ENCODE results near the gene CBLN1.

The CBLN1 gene

GRCh38 chr16:49278944-49279725 lies 2.5 kb downstream of the CBLN1 start:
- Histone ChIP-seq H3K4me3 (ENCODE audit: severe bottlenecking) (no peak overlapping the region), H3K27me3 (ENCODE audit: insufficient read depth, poor library complexity, severe bottlenecking) (peaks cover 93% of the 10 kb centered on the region)
- ATAC-seq (ENCODE audit: low read depth), result no peak

GRCh38 chr16:49278567-49278827 lies 3.1 kb downstream of the CBLN1 start:
- H3K36me3 ChIP-seq (ENCODE audit: low read depth), result no peaks in the 10 kb centered on the region
- peaks cover 93% of the 10 kb centered on the region for H3K27me3 ChIP-seq (ENCODE audit: insufficient read depth, poor library complexity, severe bottlenecking)
- H3K4me3 ChIP-seq (ENCODE audit: severe bottlenecking), result no peak overlapping the region
- ATAC-seq (ENCODE audit: low read depth) (no peak), DNase-seq (ENCODE audit: low spot score) (no peak)
- no peaks in the 10 kb centered on the region for H3K9me3 ChIP-seq (ENCODE audit: severe bottlenecking)
- no peak for TF ChIP-seq CTCF (IDR thresholded peaks at IDR 0.05; ENCODE audit: poor library complexity, severe bottlenecking)
- H3K4me1 ChIP-seq (ENCODE audit: insufficient read depth, poor library complexity, severe bottlenecking), result no peaks in the 10 kb centered on the region
- no peak overlapping the region for H3K27ac ChIP-seq (ENCODE audit: poor library complexity, severe bottlenecking)

More at GRCh38 chr16:49278944-49279725, 2.5 kb downstream of the CBLN1 start:
- no peak for TF ChIP-seq CTCF (IDR thresholded peaks at IDR 0.05; ENCODE audit: poor library complexity, severe bottlenecking)
- DNase-seq (ENCODE audit: low spot score), result no peak
- Histone ChIP-seq H3K4me1 (ENCODE audit: insufficient read depth, poor library complexity, severe bottlenecking) (no peaks in the 10 kb centered on the region), H3K9me3 (ENCODE audit: severe bottlenecking) (no peaks in the 10 kb centered on the region), H3K36me3 (ENCODE audit: low read depth) (no peaks in the 10 kb centered on the region), H3K27ac (ENCODE audit: poor library complexity, severe bottlenecking) (no peak overlapping the region)

- no peak overlapping the region for H3K27ac ChIP-seq (ENCODE audit: poor library complexity, severe bottlenecking)
- H3K27me3 ChIP-seq (ENCODE audit: insufficient read depth, poor library complexity, severe bottlenecking), result peaks cover 93% of the 10 kb centered on the region
- TF ChIP-seq CTCF (IDR thresholded peaks at IDR 0.05; ENCODE audit: poor library complexity, severe bottlenecking), result no peak
- H3K9me3 ChIP-seq (ENCODE audit: severe bottlenecking), result no peaks in the 10 kb centered on the region
- H3K4me3 ChIP-seq (ENCODE audit: severe bottlenecking), result no peak overlapping the region
- DNase-seq (ENCODE audit: low spot score) (no peak), ATAC-seq (ENCODE audit: low read depth) (no peak)
- no peaks in the 10 kb centered on the region for H3K36me3 ChIP-seq (ENCODE audit: low read depth)
- H3K4me1 ChIP-seq (ENCODE audit: insufficient read depth, poor library complexity, severe bottlenecking), result no peaks in the 10 kb centered on the region
Observed at GRCh38 chr16:49277766-49278566, 3.7 kb downstream of the CBLN1 start.

- H3K27ac ChIP-seq (ENCODE audit: poor library complexity, severe bottlenecking), result no peak overlapping the region
- H3K4me3 ChIP-seq (ENCODE audit: severe bottlenecking), result no peak overlapping the region
- ATAC-seq (ENCODE audit: low read depth), result no peak
- H3K9me3 ChIP-seq (ENCODE audit: severe bottlenecking), result no peaks in the 10 kb centered on the region
- H3K27me3 ChIP-seq (ENCODE audit: insufficient read depth, poor library complexity, severe bottlenecking), result peaks cover 93% of the 10 kb centered on the region
- no peak for TF ChIP-seq CTCF (IDR thresholded peaks at IDR 0.05; ENCODE audit: poor library complexity, severe bottlenecking)
- H3K36me3 ChIP-seq (ENCODE audit: low read depth), result no peaks in the 10 kb centered on the region
- no peak for DNase-seq (ENCODE audit: low spot score)
- H3K4me1 ChIP-seq (ENCODE audit: insufficient read depth, poor library complexity, severe bottlenecking), result no peaks in the 10 kb centered on the region
Observed at GRCh38 chr16:49277386-49277742, 4.3 kb downstream of the CBLN1 start.

Measured in RWPE2 (cell line).